Measurements from ENCODE around the gene RSPH9.
"Not testable (repeated sequence)": the region's sequence is repeated elsewhere in the genome, so short reads cannot be mapped to it uniquely, and the experiment has no call there.

Gene RSPH9

GRCh38 chr6:43629104-43629504 lies 15.7 kb upstream of the RSPH9 start, which contains the start of gene GTPBP2:
Gene GTPBP2, minus strand, starts transcription at chr6:43629264. Its CDS starts 102 bp downstream, at chr6:43629162.
- peak; percentile 95 for DNase-seq (ENCODE audit: low read depth)

GRCh38 chr6:43629505-43630300 lies 15.1 kb upstream of the RSPH9 start:
- DNase-seq (ENCODE audit: low read depth) = peak; percentile 87

GRCh38 chr6:43630980-43631619 lies 13.7 kb upstream of the RSPH9 start:
- DNase-seq (ENCODE audit: low read depth) = no peak

GRCh38 chr6:43633002-43633401 lies 11.8 kb upstream of the RSPH9 start:
- DNase-seq (ENCODE audit: low read depth) = not testable (repeated sequence)

GRCh38 chr6:43634702-43635303 lies 10.0 kb upstream of the RSPH9 start:
- DNase-seq (ENCODE audit: low read depth) = no peak

GRCh38 chr6:43635387-43636307 lies 9.2 kb upstream of the RSPH9 start, which contains the start of gene MAD2L1BP:
Gene MAD2L1BP, plus strand, starts transcription at chr6:43635840. Its CDS starts 36 bp downstream, at chr6:43635876.
- peak; percentile 81 for DNase-seq (ENCODE audit: low read depth)

- DNase-seq (ENCODE audit: low read depth) = no peak
Measured at GRCh38 chr6:43636308-43636659, 8.6 kb upstream of the RSPH9 start.

- no peak for DNase-seq (ENCODE audit: low read depth)
Measured at GRCh38 chr6:43639984-43640800, 4.6 kb upstream of the RSPH9 start.

GRCh38 chr6:43645613-43645964 lies 753 bp downstream of the RSPH9 start:
- DNase-seq (ENCODE audit: low read depth) = no peak

GRCh38 chr6:43647613-43648012 lies 2.8 kb downstream of the RSPH9 start:
- DNase-seq (ENCODE audit: low read depth) = no peak

- no peak for DNase-seq (ENCODE audit: low read depth)
Measured at GRCh38 chr6:43648248-43648647, 3.4 kb downstream of the RSPH9 start.

- DNase-seq (ENCODE audit: low read depth) = not testable (repeated sequence)
Measured at GRCh38 chr6:43652822-43653221, 8.0 kb downstream of the RSPH9 start.

- no peak for DNase-seq (ENCODE audit: low read depth)
Measured at GRCh38 chr6:43657221-43657802, 12.5 kb downstream of the RSPH9 start.

- DNase-seq (ENCODE audit: low read depth) = no peak
Measured at GRCh38 chr6:43658161-43658560, 13.3 kb downstream of the RSPH9 start.

GRCh38 chr6:43662948-43663347 lies 18.1 kb downstream of the RSPH9 start:
- not testable (repeated sequence) for DNase-seq (ENCODE audit: low read depth)

- no peak for DNase-seq (ENCODE audit: low read depth)
Measured at GRCh38 chr6:43665376-43665775, 20.5 kb downstream of the RSPH9 start.

GRCh38 chr6:43666196-43666920 lies 21.5 kb downstream of the RSPH9 start:
- no peak for DNase-seq (ENCODE audit: low read depth)

GRCh38 chr6:43667245-43668150 lies 22.7 kb downstream of the RSPH9 start:
- peak; percentile 82 for DNase-seq (ENCODE audit: low read depth)

Data from activated T-cell treated with anti-CD3 and anti-CD28 coated beads for 48 hours (primary cell).